Astrocyte (in vitro differentiated cells and primary cell): ENCODE data around the gene PARN.

Experiments used
- EZH2 ChIP-seq: IDR thresholded peaks from 2 replicates; pipeline ENCODE4 v1.6.1; 2012; ENCODE audit warnings: mild to moderate bottlenecking, low read length, inconsistent platforms; ENCODE audit not compliant: insufficient read depth
- TF ChIP-seq, protein P1 (sequence below): IDR thresholded peaks from 2 replicates; pipeline ENCODE4 v1.5.1; 2011; ENCODE audit warnings: low read depth, mild to moderate bottlenecking, inconsistent platforms, low read length, moderate library complexity; ENCODE audit not compliant: insufficient read depth

DNA sequence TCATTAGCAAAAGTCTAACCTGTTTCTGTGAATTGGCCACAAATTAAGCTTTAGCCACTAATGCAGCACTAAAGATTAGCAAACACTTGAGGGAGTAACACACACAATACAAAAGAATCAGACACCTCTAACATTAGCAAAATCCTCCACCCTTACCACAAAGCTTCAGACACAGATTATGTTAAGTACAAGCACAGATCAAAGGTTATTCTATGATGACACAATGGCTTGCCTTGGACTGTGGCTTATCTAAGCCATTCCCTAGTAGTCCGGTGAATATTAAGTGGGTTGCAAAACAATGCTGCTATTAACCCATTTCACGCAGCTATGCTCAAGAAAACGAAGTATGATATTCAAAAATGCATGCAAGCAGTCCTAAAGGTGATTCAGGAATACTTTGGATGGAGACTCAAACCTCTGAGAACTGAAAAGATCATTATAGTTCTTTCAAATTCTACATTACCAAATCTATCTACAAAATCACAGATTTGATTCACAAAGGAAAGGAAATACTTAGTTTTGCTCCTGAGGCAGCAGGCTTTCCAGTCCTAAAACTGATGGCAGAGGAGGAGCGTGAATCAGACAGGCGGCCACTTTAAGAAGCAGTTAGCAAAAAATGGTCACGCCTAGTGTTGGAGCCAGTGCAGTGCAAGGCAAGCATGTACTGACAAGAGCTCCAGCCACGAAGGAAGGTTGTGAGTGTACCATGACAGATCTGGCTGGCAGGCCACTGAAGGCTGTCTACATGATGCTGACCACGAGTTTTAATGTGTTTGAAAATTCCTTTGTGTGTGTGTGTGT is 67.2 kb downstream of the PARN start:
- TF ChIP-seq, protein P1, sequence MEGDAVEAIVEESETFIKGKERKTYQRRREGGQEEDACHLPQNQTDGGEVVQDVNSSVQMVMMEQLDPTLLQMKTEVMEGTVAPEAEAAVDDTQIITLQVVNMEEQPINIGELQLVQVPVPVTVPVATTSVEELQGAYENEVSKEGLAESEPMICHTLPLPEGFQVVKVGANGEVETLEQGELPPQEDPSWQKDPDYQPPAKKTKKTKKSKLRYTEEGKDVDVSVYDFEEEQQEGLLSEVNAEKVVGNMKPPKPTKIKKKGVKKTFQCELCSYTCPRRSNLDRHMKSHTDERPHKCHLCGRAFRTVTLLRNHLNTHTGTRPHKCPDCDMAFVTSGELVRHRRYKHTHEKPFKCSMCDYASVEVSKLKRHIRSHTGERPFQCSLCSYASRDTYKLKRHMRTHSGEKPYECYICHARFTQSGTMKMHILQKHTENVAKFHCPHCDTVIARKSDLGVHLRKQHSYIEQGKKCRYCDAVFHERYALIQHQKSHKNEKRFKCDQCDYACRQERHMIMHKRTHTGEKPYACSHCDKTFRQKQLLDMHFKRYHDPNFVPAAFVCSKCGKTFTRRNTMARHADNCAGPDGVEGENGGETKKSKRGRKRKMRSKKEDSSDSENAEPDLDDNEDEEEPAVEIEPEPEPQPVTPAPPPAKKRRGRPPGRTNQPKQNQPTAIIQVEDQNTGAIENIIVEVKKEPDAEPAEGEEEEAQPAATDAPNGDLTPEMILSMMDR, result no peak
- no peak for TF ChIP-seq EZH2
